PFSK-1 (cell line): ENCODE measurements around the gene EIF2S2.

Experiments
- FOXP2 ChIP-seq: optimal IDR thresholded peaks from 2 replicates; pipeline ENCODE3; 2011; ENCODE audit warnings: borderline replicate concordance, control low read depth, inconsistent platforms; ENCODE audit not compliant: insufficient read depth; ENCODE audit errors: extremely low read length, extremely low read depth
- POLR2AphosphoS5 ChIP-seq: IDR thresholded peaks from 2 replicates; pipeline ENCODE4 v1.6.1; 2012; ENCODE audit warnings: low read depth, mild to moderate bottlenecking, control low read depth, low read length, moderate library complexity
- REST ChIP-seq, 2 experiments: IDR thresholded peaks; 2 replicates each; pipeline versions ENCODE4 v1.6.1 to v1.8.0; 2011 to 2012; ENCODE audit warnings: low read depth in 2 of 2, low read length in 2 of 2, control low read depth in 1 of 2, inconsistent platforms in 1 of 2, mild to moderate bottlenecking in 1 of 2, moderate library complexity in 1 of 2; ENCODE audit not compliant: insufficient read depth in 1 of 2
- SIN3A ChIP-seq: IDR thresholded peaks from 2 replicates; pipeline ENCODE4 v1.6.1; 2012; ENCODE audit warnings: mild to moderate bottlenecking, low read length, moderate library complexity, borderline replicate concordance; ENCODE audit not compliant: insufficient read depth
- TAF1 ChIP-seq: IDR thresholded peaks from 2 replicates; pipeline ENCODE4 v1.6.1; 2012; ENCODE audit warnings: low read length, control low read depth, borderline replicate concordance; ENCODE audit not compliant: insufficient read depth

EIF2S2 gene

DNA sequence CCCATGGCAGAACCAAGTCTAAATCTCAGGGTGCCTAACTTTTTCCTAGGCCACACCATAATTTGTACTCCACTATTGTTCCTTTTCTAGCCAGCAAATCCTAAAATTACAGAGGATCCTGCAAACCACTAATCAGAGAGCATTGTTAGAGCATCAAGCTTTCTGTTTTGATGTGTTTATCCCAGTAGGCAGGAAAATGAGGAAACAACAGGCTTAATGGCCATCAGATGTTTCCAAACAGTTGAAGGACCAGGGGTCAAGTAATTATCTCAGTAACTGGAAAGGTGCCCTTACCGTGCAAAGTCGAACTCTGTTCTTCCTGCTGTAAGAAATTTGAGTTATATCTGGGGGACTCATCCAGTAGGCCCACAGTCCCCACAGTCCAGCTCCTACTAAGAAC, 59.6 kb downstream of the EIF2S2 start:
- TF ChIP-seq POLR2AphosphoS5 (no peak), FOXP2 (no peak), SIN3A (no peak), REST (IDR thresholded peaks at IDR 0.05; ENCODE audit: insufficient read depth in 1 of 2, low read depth in 2 of 2, low read length in 2 of 2) (no peak), TAF1 (no peak)

- TF ChIP-seq FOXP2 = no peak
- TF ChIP-seq POLR2AphosphoS5 = no peak
- TF ChIP-seq TAF1 = no peak
- no peak for TF ChIP-seq REST (IDR thresholded peaks at IDR 0.05; ENCODE audit: insufficient read depth in 1 of 2, low read depth in 2 of 2, low read length in 2 of 2)
- no peak for TF ChIP-seq SIN3A
These were observed 61.9 kb downstream of the EIF2S2 start for GRCh38 chr20:34049897-34050695.

GRCh38 chr20:34049389-34049788, 62.7 kb downstream of the EIF2S2 start:
- TF ChIP-seq SIN3A = no peak
- no peak for TF ChIP-seq FOXP2
- TF ChIP-seq TAF1 = no peak
- no peak for TF ChIP-seq POLR2AphosphoS5
- no peak for TF ChIP-seq REST (IDR thresholded peaks at IDR 0.05; ENCODE audit: insufficient read depth in 1 of 2, low read depth in 2 of 2, low read length in 2 of 2)

DNA sequence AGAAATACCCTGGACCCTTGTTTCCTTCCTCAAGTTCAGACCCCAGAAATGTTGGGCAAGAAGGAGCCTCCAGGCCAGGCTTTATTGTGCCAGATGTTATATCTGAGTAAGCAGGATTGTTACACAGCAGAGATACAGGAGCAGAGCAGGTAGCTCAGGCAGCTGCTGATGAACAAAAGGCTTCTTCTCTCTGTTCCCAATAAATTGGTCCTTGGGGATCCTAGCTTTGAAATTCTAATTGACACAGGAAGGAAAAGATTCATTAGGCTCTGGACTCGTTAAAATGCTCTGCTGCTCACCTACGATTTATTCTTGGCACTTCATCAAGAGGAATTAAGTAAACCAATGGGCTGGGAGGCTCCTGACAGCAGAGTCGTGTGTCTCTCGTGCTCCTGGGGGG, 64.1 kb downstream of the EIF2S2 start:
- TF ChIP-seq TAF1 (no peak), POLR2AphosphoS5 (no peak), SIN3A (no peak), REST (IDR thresholded peaks at IDR 0.05; ENCODE audit: insufficient read depth in 1 of 2, low read depth in 2 of 2, low read length in 2 of 2) (no peak), FOXP2 (no peak)
